ENCODE data around the gene SDCCAG8. TPM values are rescaled to one million over a fixed set of nuclear protein-coding genes. Genes with fewer than 3 reads are reported as not detected.

SDCCAG8 gene
- polyA plus RNA-seq, 3 donors = 33.2 to 34.4 (median 33.4) TPM

GRCh38 chr1:243323491-243323890 is 67.7 kb downstream of the SDCCAG8 start:
- Histone ChIP-seq H2AFZ (ENCODE audit: insufficient read depth, low read depth, low read length, poor library complexity, severe bottlenecking) (peak overlapping the region; percentile 1), H3K9ac (ENCODE audit: insufficient read depth, low read length, poor library complexity, severe bottlenecking) (no peak overlapping the region), H3K27ac (ENCODE audit: low read depth in 1 of 2, low read length in 2 of 2) (peak overlapping the region in 1 of 2 donors; percentile 7), H3K4me1 (ENCODE audit: control insufficient read depth in 1 of 2, insufficient read depth in 2 of 2, low read length in 2 of 2) (no peaks in the 10 kb centered on the region), H3K9me3 (replicated peaks in 1 of 2; ENCODE audit: control insufficient read depth in 1 of 2, insufficient read depth in 1 of 2, low read length in 2 of 2) (no peaks in the 10 kb centered on the region), H3K4me3 (replicated peaks in 1 of 3; ENCODE audit: low read depth in 2 of 3, low read length in 3 of 3) (no peak overlapping the region), H3K27me3 (ENCODE audit: control insufficient read depth in 2 of 2, insufficient read depth in 2 of 2, low read length in 2 of 2) (no peaks in the 10 kb centered on the region), H3K36me3 (replicated peaks in 1 of 2; ENCODE audit: control insufficient read depth in 1 of 2, insufficient read depth in 2 of 2, low read length in 2 of 2) (peaks cover 3 to 5% of the 10 kb centered on the region in 2 donors), H3K4me2 (replicated peaks; ENCODE audit: extremely low read depth, low read length, poor library complexity, severe bottlenecking) (no peak overlapping the region), H4K20me1 (ENCODE audit: insufficient read depth, low read length) (no peaks in the 10 kb centered on the region), H3K79me2 (ENCODE audit: insufficient read depth, low read length) (no peaks in the 10 kb centered on the region)
- no peak overlapping the region for H3K4me3 Mint-ChIP-seq
- no peak for TF ChIP-seq CTCF (IDR thresholded peaks at IDR 0.05)
- intact Hi-C loops (cut with micrococcal nuclease) = loop anchor here (5.0 to 10.0 kb wide), 2 partner anchors 66 to 99 kb away; partner anchors contain the start of genes CEP170 (in 1 of the 2) and SDCCAG8 (in 1 of the 2)
- H3K36me3 Mint-ChIP-seq = peaks cover 15 to 20% of the 10 kb centered on the region in 2 donors
- H3K4me1 Mint-ChIP-seq = peaks cover 10% of the 10 kb centered on the region
- 76% methylated on average over 4 of the region's 4 CpGs for WGBS (ENCODE audit: insufficient coverage)
- no peaks in the 10 kb centered on the region for H3K27me3 Mint-ChIP-seq (ENCODE audit: low read depth in 3 of 3)
- peaks cover 0 to 3% (median 0%) of the 10 kb centered on the region in 7 donors for H3K9me3 Mint-ChIP-seq
- peak; percentile 15 to 29 (median 16) for DNase-seq
- H3K27ac Mint-ChIP-seq = peak overlapping the region in 6 of 7 donors; percentile 19 to 85 (median 78)

- no peak overlapping the region for H3K27ac ChIP-seq (ENCODE audit: low read depth in 1 of 2, low read length in 2 of 2)
- H3K36me3 Mint-ChIP-seq = peaks cover 7 to 9% of the 10 kb centered on the region in 2 donors
- intact Hi-C loops (cut with micrococcal nuclease) = loop anchor here in 1 of 2 donors (10.0 kb wide), 1 partner anchor 101 kb away; no protein-coding TSS in a partner anchor
- peak; percentile 93 for TF ChIP-seq CTCF (IDR thresholded peaks at IDR 0.05)
- no peaks in the 10 kb centered on the region for H3K9me3 Mint-ChIP-seq
- H3K4me3 Mint-ChIP-seq = no peak overlapping the region
- no peak overlapping the region for H3K9ac ChIP-seq (ENCODE audit: insufficient read depth, low read length, poor library complexity, severe bottlenecking)
- H3K27ac Mint-ChIP-seq = no peak overlapping the region
- no peaks in the 10 kb centered on the region for H3K9me3 ChIP-seq (replicated peaks in 1 of 2; ENCODE audit: control insufficient read depth in 1 of 2, insufficient read depth in 1 of 2, low read length in 2 of 2)
- peak; percentile 48 to 67 (median 55) for DNase-seq
- no peaks in the 10 kb centered on the region for H4K20me1 ChIP-seq (ENCODE audit: insufficient read depth, low read length)
- no peaks in the 10 kb centered on the region for H3K79me2 ChIP-seq (ENCODE audit: insufficient read depth, low read length)
- H3K4me1 Mint-ChIP-seq = peaks cover 7% of the 10 kb centered on the region
- peaks cover 1 to 2% of the 10 kb centered on the region in 2 donors for H3K36me3 ChIP-seq (replicated peaks in 1 of 2; ENCODE audit: control insufficient read depth in 1 of 2, insufficient read depth in 2 of 2, low read length in 2 of 2)
- no peaks in the 10 kb centered on the region for H3K27me3 Mint-ChIP-seq (ENCODE audit: low read depth in 3 of 3)
- H3K4me3 ChIP-seq (replicated peaks in 1 of 3; ENCODE audit: low read depth in 2 of 3, low read length in 3 of 3) = no peak overlapping the region
- no peaks in the 10 kb centered on the region for H3K4me1 ChIP-seq (ENCODE audit: control insufficient read depth in 1 of 2, insufficient read depth in 2 of 2, low read length in 2 of 2)
- H2AFZ ChIP-seq (ENCODE audit: insufficient read depth, low read depth, low read length, poor library complexity, severe bottlenecking) = no peak overlapping the region
- no peak overlapping the region for H3K4me2 ChIP-seq (replicated peaks; ENCODE audit: extremely low read depth, low read length, poor library complexity, severe bottlenecking)
- no CpG with 5 or more reads among the region's 1 CpG for WGBS (ENCODE audit: insufficient coverage)
- H3K27me3 ChIP-seq (ENCODE audit: control insufficient read depth in 2 of 2, insufficient read depth in 2 of 2, low read length in 2 of 2) = no peaks in the 10 kb centered on the region
Observed at GRCh38 chr1:243325305-243325890, 69.6 kb downstream of the SDCCAG8 start.

Data from CD14-positive monocyte (primary cell).